Inferior parietal cortex (tissue), 1 donor: ENCODE measurements around the gene MYB.

Source experiments
- DNase-seq: peaks from one replicate; pipeline ENCODE4 v3.0.0-alpha.2; 2016; ENCODE audit errors: extremely low spot score

The MYB gene

DNA sequence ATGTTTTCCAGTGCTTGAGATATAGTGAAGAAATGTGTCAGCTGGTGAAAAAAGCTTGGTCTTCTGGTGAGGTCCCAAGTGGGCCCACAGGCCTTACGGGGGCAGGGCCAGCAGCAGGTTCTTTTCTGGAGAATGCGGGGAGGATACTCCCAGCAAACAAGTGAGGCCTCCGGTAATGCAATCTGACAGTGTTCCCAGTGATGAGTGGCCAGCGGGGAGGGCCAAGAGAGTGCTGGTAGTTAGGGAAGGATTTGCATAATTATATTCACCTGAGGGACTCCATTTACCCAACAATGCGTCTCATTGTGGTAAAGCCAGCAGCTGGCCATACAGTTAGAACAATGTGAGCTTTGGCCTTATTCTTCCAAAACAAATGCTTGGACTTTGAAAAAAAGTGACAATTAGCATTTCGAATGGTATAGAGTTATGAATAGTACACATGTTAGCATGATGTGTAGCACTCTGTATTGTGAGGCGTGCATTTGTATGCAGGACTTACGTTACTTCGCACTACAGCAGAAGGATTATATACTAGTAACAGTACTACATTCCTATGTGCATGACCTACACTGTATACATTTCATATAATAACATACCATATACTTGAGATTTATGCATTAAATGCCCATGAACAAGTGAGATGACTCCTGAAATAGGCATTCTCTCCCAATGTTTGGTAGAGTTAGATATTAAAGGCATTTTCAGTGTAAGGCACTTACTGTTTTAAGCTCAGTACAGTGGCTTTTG lies 69.8 kb downstream of the MYB start:
- DNase-seq, result no peak

DNA sequence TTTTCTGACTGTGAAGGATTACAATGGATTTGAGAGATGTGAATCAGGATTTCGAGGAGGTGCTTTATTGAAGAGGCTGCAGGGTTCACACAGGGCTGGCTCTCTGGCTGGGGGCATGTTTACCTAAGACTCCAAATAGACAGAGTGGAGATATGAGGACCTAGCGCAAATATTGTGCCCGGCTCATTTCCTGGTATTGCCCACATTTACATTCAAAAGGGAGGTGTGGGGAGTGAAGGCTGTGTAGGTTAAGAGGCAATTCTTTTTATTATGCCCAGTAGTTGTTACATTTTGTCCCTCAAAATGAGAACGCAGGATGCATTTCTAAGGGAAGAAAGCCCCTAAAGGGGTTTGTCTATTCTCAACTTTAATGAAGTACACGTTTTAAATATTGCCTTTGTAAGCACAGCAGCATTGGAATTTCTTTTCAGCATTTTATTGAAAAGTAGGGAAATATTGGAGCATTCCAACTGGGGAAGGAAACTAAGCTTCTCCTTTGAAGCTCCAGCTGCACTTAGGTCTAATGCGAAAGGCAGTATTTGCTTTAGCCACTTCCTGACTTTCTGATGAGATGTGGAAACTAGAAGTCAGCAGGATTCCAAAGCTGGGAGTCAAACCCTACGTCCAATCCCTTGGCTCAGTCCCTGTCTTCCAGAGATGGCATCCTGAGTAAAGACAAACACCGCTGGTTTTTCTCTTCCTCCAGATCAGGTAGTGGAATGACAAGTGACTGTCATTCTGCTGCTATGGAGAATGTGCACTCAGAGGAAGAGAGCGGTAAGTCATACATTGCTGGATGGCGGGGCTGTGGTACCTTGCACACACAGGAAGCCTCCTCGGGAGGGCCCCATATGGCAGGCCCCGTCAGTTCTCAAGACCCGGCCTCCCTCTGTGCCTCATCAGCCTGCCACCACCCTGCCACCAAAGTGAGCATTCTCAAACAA lies 70.7 kb downstream of the MYB start:
- DNase-seq, result no peak

DNA sequence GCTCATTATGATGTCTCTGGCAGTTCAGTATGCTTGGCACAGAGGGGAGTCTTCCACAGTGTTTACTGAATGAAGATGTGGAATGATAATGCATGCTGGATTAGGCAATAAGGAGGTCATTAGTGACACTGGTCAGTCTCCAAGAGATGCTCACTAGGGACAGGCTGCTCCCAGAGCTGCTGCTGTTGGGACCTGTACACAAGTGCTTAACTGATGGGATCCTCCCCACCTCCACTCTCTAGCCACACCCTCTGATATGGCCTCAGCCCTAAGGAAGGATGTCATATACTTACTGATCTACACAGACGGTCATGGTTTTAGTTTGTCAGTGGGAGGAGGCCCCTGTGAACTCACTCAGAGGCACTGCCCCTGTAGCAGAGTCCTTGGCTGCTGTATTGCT lies 73.4 kb downstream of the MYB start:
- no peak for DNase-seq

DNA sequence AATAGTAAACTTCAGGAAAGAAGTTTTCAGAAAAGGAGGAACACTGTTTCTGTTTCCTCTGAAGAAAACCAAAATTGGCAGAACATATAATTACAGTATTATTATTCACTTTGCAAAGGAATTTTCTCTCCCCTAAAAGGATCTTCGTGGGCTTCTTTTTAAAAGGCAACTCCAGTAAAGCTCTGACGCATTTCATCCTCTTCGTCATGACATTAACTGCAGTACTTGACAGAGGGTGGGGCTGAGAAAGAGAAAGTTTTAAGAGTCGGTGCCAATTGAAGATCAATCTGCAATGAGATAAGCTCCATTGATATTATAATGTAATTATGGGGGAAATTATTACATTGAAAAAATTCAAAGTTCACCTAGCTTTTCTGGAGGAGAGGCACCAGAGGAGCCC lies 75.8 kb downstream of the MYB start:
- no peak for DNase-seq

DNA sequence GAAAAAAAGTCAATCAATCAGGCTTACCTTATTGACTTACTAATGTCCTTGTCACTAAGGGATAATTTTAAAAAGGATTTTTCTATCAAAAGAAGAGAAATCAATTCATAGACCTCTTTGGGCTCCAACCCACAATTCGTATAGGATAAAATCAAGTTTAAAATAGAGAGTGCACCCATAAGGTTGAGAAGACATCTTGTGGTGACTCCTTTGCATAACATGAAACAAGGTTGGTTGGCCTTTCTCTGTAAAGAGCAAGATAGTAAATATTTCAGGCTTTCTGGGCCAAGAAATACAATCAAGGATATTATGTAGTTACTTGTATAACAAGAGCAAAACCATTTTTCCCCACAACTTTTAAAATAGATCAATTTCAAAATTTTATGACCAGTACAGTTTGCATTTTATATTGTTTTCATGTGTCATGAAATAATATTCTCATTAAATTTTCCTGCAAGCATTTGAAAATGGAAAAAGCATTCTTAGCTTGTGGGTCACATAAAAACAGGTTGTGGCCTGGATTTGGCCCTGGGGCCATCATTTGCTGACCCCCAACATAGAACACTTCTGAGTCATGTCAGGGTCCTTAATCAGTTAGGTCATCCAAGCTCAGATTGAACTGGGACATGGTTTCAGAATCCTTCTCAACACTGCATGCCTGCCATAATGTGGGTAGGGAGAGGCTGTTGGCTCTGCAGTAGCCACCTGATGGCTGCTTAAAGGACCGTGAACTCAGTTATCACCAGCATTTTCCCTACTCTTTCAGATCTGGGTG lies 76.7 kb downstream of the MYB start:
- no peak for DNase-seq

DNA sequence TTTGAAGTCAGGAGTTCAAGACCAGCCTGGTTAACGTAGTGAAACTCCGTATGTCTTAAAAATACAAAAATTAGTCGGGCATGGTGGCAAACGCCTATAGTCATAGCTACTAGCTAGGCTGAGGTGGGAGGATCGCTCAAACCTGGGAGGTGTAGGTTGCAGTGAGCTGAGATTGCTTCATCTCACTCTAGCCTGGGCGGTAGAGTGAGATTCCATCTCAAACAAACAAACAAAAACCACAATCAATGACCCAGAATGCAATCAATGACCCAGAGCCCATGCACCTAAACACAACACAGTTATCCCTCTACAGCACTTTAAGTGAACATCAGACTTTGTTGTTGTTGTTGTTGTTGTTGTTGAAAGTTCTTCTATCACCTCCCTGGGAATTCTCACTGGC lies 77.9 kb downstream of the MYB start:
- no peak for DNase-seq

DNA sequence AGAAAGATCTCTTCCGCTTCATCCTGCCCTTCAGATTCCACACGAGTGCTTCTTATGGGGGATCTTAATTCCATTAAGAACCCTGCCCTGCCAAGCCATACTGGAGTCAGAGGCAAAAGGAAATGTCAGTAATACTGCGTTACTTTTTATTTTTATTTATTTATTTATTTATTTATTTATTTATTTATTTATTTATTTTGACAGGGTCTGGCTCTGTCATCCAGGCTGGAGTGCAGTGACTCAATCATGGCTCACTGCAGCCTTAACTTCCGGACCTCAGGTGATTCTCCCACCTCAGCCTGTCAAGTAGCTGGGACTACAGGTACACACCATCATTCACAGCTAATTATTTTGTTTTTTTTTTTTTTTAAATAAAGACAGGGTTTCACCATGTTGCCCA lies 79.5 kb downstream of the MYB start:
- DNase-seq, result no peak

DNA sequence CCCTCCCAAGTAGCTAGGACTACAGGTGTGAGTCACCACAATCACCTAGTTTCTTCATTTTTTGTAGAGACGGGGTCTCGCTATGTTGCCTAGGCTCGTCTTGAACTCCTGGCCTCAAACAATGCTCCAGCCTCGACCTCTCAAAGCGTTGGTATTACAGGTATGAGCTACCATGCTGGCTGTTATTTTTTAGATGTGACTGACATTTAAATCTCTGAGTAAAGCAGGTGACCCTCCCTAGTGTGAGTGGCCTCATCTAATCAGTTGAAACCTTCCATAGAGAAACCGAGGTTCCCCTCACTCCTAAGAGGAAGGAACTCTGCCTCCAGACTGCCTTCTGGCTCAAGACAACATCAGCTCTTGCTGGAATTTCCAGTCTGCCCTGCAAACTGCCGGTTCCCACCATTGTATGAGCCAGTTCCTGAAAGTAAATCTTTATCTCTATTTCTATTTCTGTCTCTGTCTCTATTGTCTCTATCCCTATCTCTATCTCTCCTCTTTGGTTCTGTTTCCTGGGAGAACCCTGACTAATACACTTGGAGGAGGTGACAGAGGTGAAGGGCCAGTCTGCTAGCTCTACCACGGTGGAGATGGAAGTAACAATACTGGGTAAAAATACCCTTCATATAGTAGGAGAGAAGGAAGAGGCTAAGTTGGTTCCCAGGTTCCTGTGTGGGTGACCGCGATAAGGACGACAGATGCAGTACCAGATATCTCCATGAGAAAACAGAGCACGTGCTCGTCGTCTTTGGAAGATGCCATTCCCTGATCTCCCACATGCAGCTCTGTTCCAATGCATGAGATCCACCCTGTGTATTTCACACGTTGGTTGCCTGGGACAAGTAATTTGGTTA lies 81.0 kb downstream of the MYB start:
- no peak for DNase-seq

DNA sequence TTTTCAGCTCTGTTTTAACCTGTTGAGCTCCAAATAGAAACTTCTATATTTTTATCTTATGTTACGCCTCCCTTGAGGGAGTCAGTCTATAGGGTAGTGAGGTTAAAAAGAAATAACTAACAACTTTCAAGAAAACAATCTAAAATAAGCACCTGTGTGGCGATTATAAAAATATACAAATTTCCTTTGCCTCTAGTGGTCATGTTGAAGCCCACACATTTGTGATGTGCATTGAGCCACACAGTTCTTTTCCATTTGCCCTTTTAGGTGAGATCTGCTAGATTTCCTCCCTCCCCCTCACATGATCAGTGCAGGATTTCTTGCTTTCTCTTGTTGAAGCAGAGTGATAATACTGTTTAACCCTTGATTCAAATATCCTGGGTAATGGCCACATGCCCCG lies 84.2 kb downstream of the MYB start:
- no peak for DNase-seq

DNA sequence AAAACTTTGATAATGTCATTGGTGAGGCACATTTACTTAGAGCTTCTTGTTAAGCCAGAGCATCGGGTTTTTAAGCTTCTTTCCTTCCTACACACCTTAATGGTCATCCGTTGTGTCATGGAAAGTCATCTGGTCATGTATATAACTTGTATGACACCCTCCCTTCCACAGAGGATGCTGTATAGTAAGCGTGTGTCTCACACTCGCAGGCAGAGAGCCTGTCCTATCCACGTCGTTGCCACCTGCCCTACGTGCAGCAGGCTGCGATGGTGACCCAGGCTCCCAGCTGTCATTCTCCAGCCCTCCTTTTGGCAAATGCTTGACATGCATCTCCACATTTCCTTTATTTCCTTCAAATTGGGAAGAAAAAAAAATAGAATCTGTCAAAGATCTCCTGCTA lies 85.6 kb downstream of the MYB start:
- DNase-seq, result no peak

DNA sequence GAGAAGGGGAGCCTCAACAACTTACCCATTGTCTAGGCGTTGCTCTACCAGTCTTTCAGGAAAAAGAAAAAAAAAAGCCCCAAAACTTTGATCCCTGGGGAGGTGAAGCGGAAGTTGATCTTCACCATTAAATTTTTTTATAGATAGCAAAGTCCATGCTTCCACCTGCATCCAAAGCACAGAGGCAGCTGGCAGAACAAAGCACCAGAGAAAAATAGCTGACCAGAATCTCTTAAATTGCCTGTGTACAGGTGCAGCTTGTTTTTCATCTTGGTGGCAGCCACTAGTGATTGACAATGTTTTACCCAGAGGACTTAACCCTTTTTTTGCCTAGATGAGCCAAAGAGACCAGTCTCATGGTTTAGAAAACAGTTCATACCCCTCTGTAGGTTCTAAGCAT lies 86.0 kb downstream of the MYB start:
- no peak for DNase-seq

DNA sequence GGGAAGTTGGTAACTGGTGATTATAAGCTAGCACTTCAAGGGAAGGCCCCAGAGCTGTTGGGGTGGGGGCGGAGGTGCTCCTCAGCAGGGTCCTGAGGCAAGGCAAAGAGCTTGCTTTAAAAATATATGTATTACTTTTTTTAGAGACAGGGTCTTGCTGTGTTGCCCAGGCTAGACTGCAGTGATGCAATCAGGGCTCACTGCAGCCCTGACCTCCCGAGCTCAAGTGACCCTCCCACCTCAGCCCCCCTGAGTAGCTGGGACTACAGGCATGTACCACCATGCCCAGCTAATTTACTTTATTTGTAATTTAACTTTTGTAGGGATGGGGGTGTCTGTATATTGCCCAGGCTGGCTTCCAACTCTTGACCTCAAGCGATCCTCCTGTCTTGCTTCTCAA lies 87.2 kb downstream of the MYB start:
- DNase-seq, result no peak

DNA sequence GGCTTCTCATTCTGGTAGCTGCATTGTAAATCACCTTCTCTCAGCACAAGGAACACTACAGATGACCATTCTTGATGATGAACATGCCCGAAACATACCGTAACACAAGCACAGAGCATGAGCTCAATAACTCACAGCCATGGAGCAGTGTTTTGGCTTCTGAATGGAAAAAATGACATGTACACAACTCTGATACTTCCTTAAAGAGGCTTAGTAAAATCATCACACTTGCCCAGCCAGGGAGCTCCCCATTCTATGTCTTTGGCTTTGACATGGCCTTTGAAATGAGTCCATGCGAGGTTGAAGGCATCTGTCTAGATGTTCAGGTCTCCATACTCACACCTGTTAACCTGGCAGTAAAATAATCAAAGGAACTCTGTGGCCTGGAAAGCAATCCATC lies 87.6 kb downstream of the MYB start:
- DNase-seq, result no peak
